ENCODE results near the gene SIAH3. TPM values are rescaled to one million over a fixed set of nuclear protein-coding genes. Genes with fewer than 3 reads are reported as not detected.
"Not testable (repeated sequence)": the region's sequence is repeated elsewhere in the genome, so short reads cannot be mapped to it uniquely, and the experiment has no call there.

SIAH3 gene
- total RNA-seq, 2 experiments from 2014 or later = not detected

DNA sequence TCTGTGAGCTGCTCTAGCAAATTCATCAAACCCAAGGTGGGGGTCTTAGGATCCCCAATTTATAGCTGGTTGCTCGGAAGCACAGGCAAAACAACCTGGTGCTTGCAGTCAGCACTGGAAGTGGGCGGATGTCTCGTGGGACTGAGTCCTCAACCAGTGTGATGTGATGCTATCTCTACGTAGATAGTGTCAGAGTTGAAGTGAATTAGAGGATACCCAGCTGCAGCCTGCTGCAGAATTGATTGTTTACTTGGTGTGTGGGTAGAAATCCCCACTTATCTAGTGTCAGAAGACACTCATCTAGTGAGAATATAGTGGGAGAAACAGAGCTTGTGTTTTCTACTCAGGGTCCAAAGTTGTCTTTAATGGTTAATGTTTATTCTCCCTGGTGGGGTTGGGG, 86.1 kb downstream of the SIAH3 start:
- intact Hi-C loops (cut with micrococcal nuclease; ENCODE audit: unreplicated experiment) = no loop called here
- ChIA-PET POLR2A (interaction anchor here (0.8 kb wide), 1 partner anchor 120 kb away, joined by 3 read pairs; no protein-coding TSS in a partner anchor), CTCF (ENCODE audit: unreplicated experiment) (no interaction called here)

DNA sequence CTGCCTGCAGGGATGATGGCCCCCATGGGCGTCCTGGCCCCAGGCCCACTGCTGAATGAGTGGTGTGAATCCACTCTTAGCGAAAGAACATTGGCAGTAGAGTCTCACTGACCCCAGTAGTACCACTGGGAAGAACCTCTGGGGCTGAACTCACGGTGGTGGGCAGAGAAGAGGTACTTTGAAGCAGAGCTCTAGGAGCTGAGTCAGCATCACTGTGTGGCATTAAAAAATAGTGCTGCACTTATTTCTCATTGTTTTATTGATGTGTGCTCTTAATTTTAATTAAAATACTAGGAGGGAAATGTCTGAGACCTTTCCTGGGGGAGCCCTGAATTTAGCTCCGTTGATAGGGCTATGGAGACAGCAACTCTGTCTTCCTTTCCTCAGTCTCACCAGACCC, 88.1 kb downstream of the SIAH3 start:
- no TSS peak for BruUV-seq (replicated peaks)
- TF ChIP-seq, protein P1, sequence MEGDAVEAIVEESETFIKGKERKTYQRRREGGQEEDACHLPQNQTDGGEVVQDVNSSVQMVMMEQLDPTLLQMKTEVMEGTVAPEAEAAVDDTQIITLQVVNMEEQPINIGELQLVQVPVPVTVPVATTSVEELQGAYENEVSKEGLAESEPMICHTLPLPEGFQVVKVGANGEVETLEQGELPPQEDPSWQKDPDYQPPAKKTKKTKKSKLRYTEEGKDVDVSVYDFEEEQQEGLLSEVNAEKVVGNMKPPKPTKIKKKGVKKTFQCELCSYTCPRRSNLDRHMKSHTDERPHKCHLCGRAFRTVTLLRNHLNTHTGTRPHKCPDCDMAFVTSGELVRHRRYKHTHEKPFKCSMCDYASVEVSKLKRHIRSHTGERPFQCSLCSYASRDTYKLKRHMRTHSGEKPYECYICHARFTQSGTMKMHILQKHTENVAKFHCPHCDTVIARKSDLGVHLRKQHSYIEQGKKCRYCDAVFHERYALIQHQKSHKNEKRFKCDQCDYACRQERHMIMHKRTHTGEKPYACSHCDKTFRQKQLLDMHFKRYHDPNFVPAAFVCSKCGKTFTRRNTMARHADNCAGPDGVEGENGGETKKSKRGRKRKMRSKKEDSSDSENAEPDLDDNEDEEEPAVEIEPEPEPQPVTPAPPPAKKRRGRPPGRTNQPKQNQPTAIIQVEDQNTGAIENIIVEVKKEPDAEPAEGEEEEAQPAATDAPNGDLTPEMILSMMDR (conservative IDR thresholded peaks at IDR 0.05; ENCODE audit: low read length) = no peak
- no peak for TF ChIP-seq EZH2phosphoT487 (IDR thresholded peaks at IDR 0.05; ENCODE audit: borderline replicate concordance, low read depth, low read length)
- Histone ChIP-seq H3K36me3 (ENCODE audit: insufficient read depth, low read length) (no peaks in the 10 kb centered on the region), H3K9me2 (ENCODE audit: insufficient read depth, low read length) (no peaks in the 10 kb centered on the region), H3K4me1 (ENCODE audit: insufficient read depth, low read length, poor library complexity, severe bottlenecking) (no peaks in the 10 kb centered on the region), H3K4me3 (ENCODE audit: low read depth, low read length, poor library complexity, severe bottlenecking) (no peak overlapping the region), H3K4me2 (ENCODE audit: low read length) (no peak overlapping the region), H3K9me3 (ENCODE audit: low read length) (no peaks in the 10 kb centered on the region), H4K20me1 (ENCODE audit: insufficient read depth, low read length) (no peaks in the 10 kb centered on the region), H2AFZ (ENCODE audit: low read length) (no peak overlapping the region), H3K27ac (ENCODE audit: low read depth, low read length, poor library complexity, severe bottlenecking) (no peak overlapping the region), H3K79me2 (ENCODE audit: insufficient read depth, low read depth, low read length) (no peaks in the 10 kb centered on the region)
- CTCF ChIA-PET (ENCODE audit: unreplicated experiment) = no interaction called here
- no peak for DNase-seq (ENCODE audit: low spot score)
- intact Hi-C loops (cut with micrococcal nuclease; ENCODE audit: unreplicated experiment) = no loop called here
- POLR2A ChIA-PET = interaction anchor here (0.6 kb wide), 1 partner anchor 1577 kb away, joined by 3 read pairs; no protein-coding TSS in a partner anchor

More for the DNA sequence above, 86.1 kb downstream of the SIAH3 start:
- Histone ChIP-seq H3K36me3 (ENCODE audit: insufficient read depth, low read length) (no peaks in the 10 kb centered on the region), H2AFZ (ENCODE audit: low read length) (no peak overlapping the region), H3K9me3 (ENCODE audit: low read length) (no peaks in the 10 kb centered on the region), H3K4me2 (ENCODE audit: low read length) (no peak overlapping the region), H3K4me3 (ENCODE audit: low read depth, low read length, poor library complexity, severe bottlenecking) (no peak overlapping the region), H3K4me1 (ENCODE audit: insufficient read depth, low read length, poor library complexity, severe bottlenecking) (no peaks in the 10 kb centered on the region), H3K9me2 (ENCODE audit: insufficient read depth, low read length) (no peaks in the 10 kb centered on the region), H3K79me2 (ENCODE audit: insufficient read depth, low read depth, low read length) (no peaks in the 10 kb centered on the region), H4K20me1 (ENCODE audit: insufficient read depth, low read length) (no peaks in the 10 kb centered on the region), H3K27ac (ENCODE audit: low read depth, low read length, poor library complexity, severe bottlenecking) (no peak overlapping the region)
- DNase-seq (ENCODE audit: low spot score) = no peak
- TF ChIP-seq, protein P1 (conservative IDR thresholded peaks at IDR 0.05; ENCODE audit: low read length) = no peak
- no peak for TF ChIP-seq EZH2phosphoT487 (IDR thresholded peaks at IDR 0.05; ENCODE audit: borderline replicate concordance, low read depth, low read length)
- BruUV-seq (replicated peaks) = no TSS peak

- H3K36me3 ChIP-seq (ENCODE audit: insufficient read depth, low read length); BruUV-seq (replicated peaks); H3K4me2 ChIP-seq (ENCODE audit: low read length); H3K27ac ChIP-seq (ENCODE audit: low read depth, low read length, poor library complexity, severe bottlenecking); H4K20me1 ChIP-seq (ENCODE audit: insufficient read depth, low read length); H2AFZ ChIP-seq (ENCODE audit: low read length); H3K9me3 ChIP-seq (ENCODE audit: low read length); H3K9me2 ChIP-seq (ENCODE audit: insufficient read depth, low read length); CTCF ChIA-PET (ENCODE audit: unreplicated experiment); H3K4me1 ChIP-seq (ENCODE audit: insufficient read depth, low read length, poor library complexity, severe bottlenecking); DNase-seq (ENCODE audit: low spot score); intact Hi-C loops (cut with micrococcal nuclease; ENCODE audit: unreplicated experiment); H3K79me2 ChIP-seq (ENCODE audit: insufficient read depth, low read depth, low read length); H3K4me3 ChIP-seq (ENCODE audit: low read depth, low read length, poor library complexity, severe bottlenecking): not testable (repeated sequence)
- POLR2A ChIA-PET = interaction anchor here (0.9 kb wide), 1 partner anchor 8 kb away, joined by 3 read pairs; no protein-coding TSS in a partner anchor
Measured at GRCh38 chr13:45757589-45757988, 94.0 kb downstream of the SIAH3 start.

DNA sequence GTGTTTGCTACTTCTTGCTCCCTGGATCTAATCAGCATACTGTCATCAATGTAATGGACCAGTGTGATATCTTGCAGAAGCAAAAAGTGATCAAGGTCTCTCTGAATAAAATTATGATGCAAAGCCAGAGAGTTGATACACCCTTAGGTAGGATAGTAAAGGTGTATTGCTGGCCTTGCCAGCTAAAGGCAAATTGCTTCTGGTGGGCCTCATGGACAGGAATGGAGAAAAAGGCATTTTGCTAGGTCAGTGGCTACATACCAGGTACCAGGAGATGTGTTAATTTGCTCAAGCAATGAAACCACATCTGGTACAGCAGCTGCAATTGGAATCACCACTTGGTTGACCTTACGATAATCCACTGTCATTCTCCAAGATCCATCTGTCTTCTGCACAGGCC, 95.1 kb downstream of the SIAH3 start:
- intact Hi-C loops (cut with micrococcal nuclease; ENCODE audit: unreplicated experiment); H2AFZ ChIP-seq (ENCODE audit: low read length); H3K36me3 ChIP-seq (ENCODE audit: insufficient read depth, low read length); H4K20me1 ChIP-seq (ENCODE audit: insufficient read depth, low read length); H3K27ac ChIP-seq (ENCODE audit: low read depth, low read length, poor library complexity, severe bottlenecking); H3K4me3 ChIP-seq (ENCODE audit: low read depth, low read length, poor library complexity, severe bottlenecking); CTCF ChIA-PET (ENCODE audit: unreplicated experiment); POLR2A ChIA-PET; H3K79me2 ChIP-seq (ENCODE audit: insufficient read depth, low read depth, low read length); DNase-seq (ENCODE audit: low spot score); H3K4me1 ChIP-seq (ENCODE audit: insufficient read depth, low read length, poor library complexity, severe bottlenecking); H3K9me2 ChIP-seq (ENCODE audit: insufficient read depth, low read length); H3K9me3 ChIP-seq (ENCODE audit: low read length); BruUV-seq (replicated peaks); H3K4me2 ChIP-seq (ENCODE audit: low read length): not testable (repeated sequence)
